H9 (cell line): Measurements from ENCODE around the gene RXFP1. TPM values are rescaled to one million over a fixed set of nuclear protein-coding genes. Genes with fewer than 3 reads are reported as not detected.

Experiments used
- DNase-seq: peaks from one replicate; pipeline ENCODE4 v3.0.0-alpha.2; 2017
- H2AFZ ChIP-seq: one replicate; pipeline ENCODE4 v1.6.1; 2013; ENCODE audit warnings: mild to moderate bottlenecking, low read length, control low read depth, moderate library complexity
- H2AK5ac ChIP-seq: 2 replicates; pipeline ENCODE4 v1.6.1; 2013; ENCODE audit warnings: low read length, control low read depth, mixed read lengths; ENCODE audit not compliant: insufficient read length
- H2BK120ac ChIP-seq: one replicate; pipeline ENCODE4 v1.6.1; 2013; ENCODE audit warnings: low read depth, mild to moderate bottlenecking, low read length, control low read depth, inconsistent platforms; ENCODE audit not compliant: poor library complexity, severe bottlenecking
- H2BK12ac ChIP-seq: 2 replicates; pipeline ENCODE4 v1.6.1; 2013; ENCODE audit warnings: low read length, control low read depth, mixed read lengths, low read depth; ENCODE audit not compliant: insufficient read length
- H2BK15ac ChIP-seq: 2 replicates; pipeline ENCODE4 v1.6.1; 2013; ENCODE audit warnings: low read depth, low read length, control low read depth
- H2BK20ac ChIP-seq: one replicate; pipeline ENCODE4 v1.6.1; 2013; ENCODE audit warnings: low read depth, mild to moderate bottlenecking, low read length, control low read depth, inconsistent platforms; ENCODE audit not compliant: poor library complexity, severe bottlenecking
- H2BK5ac ChIP-seq: 2 replicates; pipeline ENCODE4 v1.6.1; 2013; ENCODE audit warnings: low read length, control low read depth, mixed read lengths; ENCODE audit not compliant: insufficient read length
- H3K14ac ChIP-seq: 2 replicates; pipeline ENCODE4 v1.6.1; 2013; ENCODE audit warnings: low read length, control low read depth; ENCODE audit not compliant: insufficient read depth
- H3K18ac ChIP-seq: 2 replicates; pipeline ENCODE4 v1.6.1; 2013; ENCODE audit warnings: low read depth, mild to moderate bottlenecking, mixed read lengths, low read length, control low read depth; ENCODE audit not compliant: insufficient read length
- H3K23ac ChIP-seq: 2 replicates; pipeline ENCODE4 v1.6.1; 2013; ENCODE audit warnings: low read length, control low read depth, mixed read lengths, low read depth; ENCODE audit not compliant: insufficient read length
- H3K23me2 ChIP-seq: 2 replicates; pipeline ENCODE4 v1.6.1; 2013; ENCODE audit warnings: low read depth, mild to moderate bottlenecking, mixed read lengths, low read length, control low read depth; ENCODE audit not compliant: insufficient read length, poor library complexity, severe bottlenecking
- H3K27ac ChIP-seq: 2 replicates; pipeline ENCODE4 v1.5.1; 2013; ENCODE audit warnings: low read length, control low read depth, mixed read lengths, low read depth; ENCODE audit not compliant: insufficient read length
- H3K27me3 ChIP-seq: 2 replicates; pipeline ENCODE4 v1.6.1; 2013; ENCODE audit warnings: low read length, control low read depth, inconsistent platforms; ENCODE audit not compliant: insufficient read depth
- H3K4ac ChIP-seq: 2 replicates; pipeline ENCODE4 v1.6.1; 2013; ENCODE audit warnings: low read depth, mild to moderate bottlenecking, control low read depth, inconsistent platforms, low read length, moderate library complexity
- H3K4me1 ChIP-seq: 2 replicates; pipeline ENCODE4 v1.6.1; 2013; ENCODE audit warnings: low read length, control low read depth, inconsistent platforms; ENCODE audit not compliant: insufficient read depth
- H3K4me2 ChIP-seq: 2 replicates; pipeline ENCODE4 v1.6.1; 2013; ENCODE audit warnings: low read length, control low read depth, mixed read lengths; ENCODE audit not compliant: insufficient read length, insufficient read depth
- H3K56ac ChIP-seq: 2 replicates; pipeline ENCODE4 v1.6.1; 2013; ENCODE audit warnings: low read depth, mild to moderate bottlenecking, mixed read lengths, low read length, control low read depth; ENCODE audit not compliant: insufficient read length
- H3K79me1 ChIP-seq: 2 replicates; pipeline ENCODE4 v1.6.1; 2013; ENCODE audit warnings: low read depth, mild to moderate bottlenecking, moderate library complexity, low read length, control low read depth, inconsistent platforms; ENCODE audit not compliant: insufficient read depth, poor library complexity, severe bottlenecking
- H3K79me2 ChIP-seq: 2 replicates; pipeline ENCODE4 v1.6.1; 2013; ENCODE audit warnings: low read length, control low read depth, inconsistent platforms; ENCODE audit not compliant: insufficient read depth
- H3K9ac ChIP-seq: 2 replicates; pipeline ENCODE4 v1.6.1; 2013; ENCODE audit warnings: low read length, control low read depth, mixed read lengths; ENCODE audit not compliant: insufficient read length; ENCODE audit errors: extremely low read depth
- H3K9me3 ChIP-seq: one replicate; pipeline ENCODE4 v1.6.1; 2013; ENCODE audit warnings: low read depth, low read length, inconsistent platforms; ENCODE audit not compliant: control insufficient read depth
- H3T11ph ChIP-seq: one replicate; pipeline ENCODE4 v1.6.1; 2013; ENCODE audit warnings: mild to moderate bottlenecking, low read length, control low read depth, inconsistent platforms
- H4K20me1 ChIP-seq: one replicate; pipeline ENCODE4 v1.6.1; 2013; ENCODE audit not compliant: control insufficient read depth, insufficient read length, insufficient read depth
- H4K5ac ChIP-seq: 2 replicates; pipeline ENCODE4 v1.6.1; 2013; ENCODE audit warnings: low read depth, mild to moderate bottlenecking, mixed read lengths, low read length, control low read depth; ENCODE audit not compliant: insufficient read length
- H4K8ac ChIP-seq: replicated peaks from 2 replicates; pipeline ENCODE4 v1.6.1; 2013; ENCODE audit warnings: low read length, control low read depth, mixed read lengths, low read depth; ENCODE audit not compliant: insufficient read length
- H4K91ac ChIP-seq: 2 replicates; pipeline ENCODE4 v1.6.1; 2013; ENCODE audit warnings: low read depth, mild to moderate bottlenecking, moderate library complexity, mixed read lengths, low read length, control low read depth; ENCODE audit not compliant: insufficient read length
- H3K27ac Mint-ChIP-seq, 3 experiments: 2 replicates in 2 of 3; 3 replicates in 1 of 3; pipeline ENCODE4 v1.8.0; 2020 to 2021; ENCODE audit warnings: mixed read lengths in 3 of 3, mild to moderate bottlenecking in 1 of 3, moderate library complexity in 1 of 3
- H3K27me3 Mint-ChIP-seq: 2 replicates; pipeline ENCODE4 v1.8.0; 2021; ENCODE audit warnings: low read depth, mild to moderate bottlenecking, moderate library complexity, mixed read lengths
- H3K36me3 Mint-ChIP-seq, 3 experiments: 2 replicates in 2 of 3; 3 replicates in 1 of 3; pipeline ENCODE4 v1.8.0; 2020 to 2021; ENCODE audit warnings: low read depth in 3 of 3, mixed read lengths in 3 of 3; ENCODE audit not compliant: insufficient read depth in 1 of 3
- H3K4me1 Mint-ChIP-seq, 2 experiments: 2 replicates each; pipeline ENCODE4 v1.8.0; 2020; ENCODE audit warnings: mixed read lengths in 2 of 2
- H3K4me3 Mint-ChIP-seq, 2 experiments: 2 replicates in 1 of 2; 3 replicates in 1 of 2; pipeline ENCODE4 v1.8.0; 2020 to 2021; ENCODE audit warnings: mild to moderate bottlenecking in 2 of 2, mixed read lengths in 2 of 2, moderate library complexity in 1 of 2
- H3K9me3 Mint-ChIP-seq, 2 experiments: 2 replicates in 1 of 2; 3 replicates in 1 of 2; pipeline ENCODE4 v1.8.0; 2020; ENCODE audit warnings: mild to moderate bottlenecking in 2 of 2, mixed read lengths in 2 of 2, moderate library complexity in 1 of 2
- WGBS: extraction: QIAGEN DNeasy Blood & Tissue Kit; methylation state at CpG from one replicate; pipeline ENCODE4 v1.1.7; 2013; ENCODE audit warnings: missing lambda C conversion rate, low lambda C conversion rate, mixed read lengths; ENCODE audit not compliant: insufficient read length; ENCODE audit errors: extremely low coverage; 5-methylcytosine and 5-hydroxymethylcytosine counted together
- total RNA-seq: library from RNA; stranded (reverse); gene quantifications from 2 replicates; pipeline ENCODE4 v1.2.1, GENCODE V29; 2021
- TF ChIP-seq, protein P1 (sequence below): fragments of 200-600 bp; sonication (generic); conservative IDR thresholded peaks from 3 replicates; pipeline ENCODE4 v1.8.0; 2021; ENCODE audit warnings: antibody characterized with exemption, mild to moderate bottlenecking

RXFP1 gene
- total RNA-seq, 1 experiment from 2014 or later, result 0.17 TPM

DNA sequence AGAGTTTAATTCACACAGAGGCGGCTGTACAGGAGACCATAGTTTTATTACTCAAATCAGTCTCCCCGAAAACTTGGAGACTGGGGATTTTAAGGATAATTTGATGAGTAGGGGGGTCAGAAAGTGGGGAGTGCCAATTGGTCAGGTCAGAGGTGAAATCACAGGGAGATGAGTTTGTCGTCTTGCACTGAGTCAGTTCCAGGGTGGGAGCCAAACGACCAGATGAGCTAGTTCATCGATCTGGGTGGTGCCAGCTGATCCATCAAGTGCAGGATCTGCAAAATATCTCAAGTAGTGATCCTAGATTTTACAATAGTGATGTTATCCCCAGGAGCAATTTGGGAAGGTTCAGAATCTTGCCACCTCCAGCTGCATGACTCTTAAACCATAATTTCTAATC lies 154.4 kb downstream of the RXFP1 start:
- no peak overlapping the region for H3K27ac ChIP-seq
- no peaks in the 10 kb centered on the region for H3K27me3 Mint-ChIP-seq
- no peaks in the 10 kb centered on the region for H3K9me3 ChIP-seq
- H3K56ac ChIP-seq, result no peak overlapping the region
- no peak overlapping the region for H3T11ph ChIP-seq
- WGBS, result no CpG with 5 or more reads among the region's 5 CpGs
- H3K27ac Mint-ChIP-seq, result no peak overlapping the region
- H2AFZ ChIP-seq, result no peak overlapping the region
- no peak overlapping the region for H3K18ac ChIP-seq
- TF ChIP-seq, protein P1, sequence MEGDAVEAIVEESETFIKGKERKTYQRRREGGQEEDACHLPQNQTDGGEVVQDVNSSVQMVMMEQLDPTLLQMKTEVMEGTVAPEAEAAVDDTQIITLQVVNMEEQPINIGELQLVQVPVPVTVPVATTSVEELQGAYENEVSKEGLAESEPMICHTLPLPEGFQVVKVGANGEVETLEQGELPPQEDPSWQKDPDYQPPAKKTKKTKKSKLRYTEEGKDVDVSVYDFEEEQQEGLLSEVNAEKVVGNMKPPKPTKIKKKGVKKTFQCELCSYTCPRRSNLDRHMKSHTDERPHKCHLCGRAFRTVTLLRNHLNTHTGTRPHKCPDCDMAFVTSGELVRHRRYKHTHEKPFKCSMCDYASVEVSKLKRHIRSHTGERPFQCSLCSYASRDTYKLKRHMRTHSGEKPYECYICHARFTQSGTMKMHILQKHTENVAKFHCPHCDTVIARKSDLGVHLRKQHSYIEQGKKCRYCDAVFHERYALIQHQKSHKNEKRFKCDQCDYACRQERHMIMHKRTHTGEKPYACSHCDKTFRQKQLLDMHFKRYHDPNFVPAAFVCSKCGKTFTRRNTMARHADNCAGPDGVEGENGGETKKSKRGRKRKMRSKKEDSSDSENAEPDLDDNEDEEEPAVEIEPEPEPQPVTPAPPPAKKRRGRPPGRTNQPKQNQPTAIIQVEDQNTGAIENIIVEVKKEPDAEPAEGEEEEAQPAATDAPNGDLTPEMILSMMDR, result no peak
- H4K8ac ChIP-seq, result no peak overlapping the region
- H3K4me3 Mint-ChIP-seq, result no peak overlapping the region
- no peaks in the 10 kb centered on the region for H4K20me1 ChIP-seq
- no peak overlapping the region for H2BK15ac ChIP-seq
- peaks cover 8% of the 10 kb centered on the region for H3K23me2 ChIP-seq
- no peak overlapping the region for H3K14ac ChIP-seq
- H3K4me1 ChIP-seq, result no peaks in the 10 kb centered on the region
- no peak overlapping the region for H2BK120ac ChIP-seq
- H3K79me1 ChIP-seq, result no peaks in the 10 kb centered on the region
- H3K9ac ChIP-seq, result no peak overlapping the region
- no peak for DNase-seq
- H3K9me3 Mint-ChIP-seq, result no peaks in the 10 kb centered on the region
- H2BK5ac ChIP-seq, result no peak overlapping the region
- no peak overlapping the region for H2BK12ac ChIP-seq
- no peaks in the 10 kb centered on the region for H3K27me3 ChIP-seq
- no peak overlapping the region for H4K5ac ChIP-seq
- H2AK5ac ChIP-seq, result no peak overlapping the region
- no peak overlapping the region for H3K4ac ChIP-seq
- no peak overlapping the region for H3K23ac ChIP-seq
- H3K79me2 ChIP-seq, result no peaks in the 10 kb centered on the region
- H3K36me3 Mint-ChIP-seq, result peaks cover 0 to under 1% (median 0%) of the 10 kb centered on the region in 3 experiments; a peak in 2 of 7 replicates
- H2BK20ac ChIP-seq, result no peak overlapping the region
- peaks cover 4 to 8% of the 10 kb centered on the region in 2 experiments for H3K4me1 Mint-ChIP-seq
- no peak overlapping the region for H3K4me2 ChIP-seq
- no peak overlapping the region for H4K91ac ChIP-seq
